Measurements from ENCODE around the gene MTUS2.

GRCh38 chr13:29521336-29521735, 701.2 kb downstream of the MTUS2 start:
- TF ChIP-seq POLR2AphosphoS5 (IDR thresholded peaks at IDR 0.05; ENCODE audit: low read depth) (no peak), EZH2 (IDR thresholded peaks at IDR 0.05; ENCODE audit: low read depth, unreplicated experiment) (no peak), CTCF (conservative IDR thresholded peaks at IDR 0.05; ENCODE audit: low read depth in 2 of 2) (no peak), CREB1 (CRISPR knock-in tag; IDR thresholded peaks at IDR 0.05; ENCODE audit: low read depth) (no peak), REST (IDR thresholded peaks at IDR 0.05; ENCODE audit: unreplicated experiment) (no peak), EZH2phosphoT487 (IDR thresholded peaks at IDR 0.05; ENCODE audit: unreplicated experiment) (no peak), ZNF114 (CRISPR knock-in tag; IDR thresholded peaks at IDR 0.05) (no peak), ETS1 (IDR thresholded peaks at IDR 0.05) (no peak), JUNB (IDR thresholded peaks at IDR 0.05; ENCODE audit: unreplicated experiment) (no peak), ZNF331 (CRISPR knock-in tag; IDR thresholded peaks at IDR 0.05; ENCODE audit: low read depth) (no peak), STAT1 (IDR thresholded peaks at IDR 0.05; ENCODE audit: unreplicated experiment) (no peak), NANOG (IDR thresholded peaks at IDR 0.05; ENCODE audit: borderline replicate concordance) (no peak), ZNF462 (CRISPR knock-in tag; IDR thresholded peaks at IDR 0.05) (no peak)
